Uterus (tissue), 4 donors: ENCODE data around the gene MEF2C. TPM values are rescaled to one million over a fixed set of nuclear protein-coding genes. Genes with fewer than 3 reads are reported as not detected.

ENCODE experiments used
- DNase-seq, 2 donors: peaks; one replicate each; pipeline ENCODE4 v3.0.0-alpha.2; 2019 to 2020
- H3K27ac ChIP-seq, 2 donors: fragments of 200-600 bp; sonication (generic); 1 replicate in 1 of 2; 2 replicates in 1 of 2; pipeline ENCODE4 v1.5.1; 2016 to 2018
- H3K27me3 ChIP-seq, 2 donors: fragments of 200-600 bp; sonication (generic); one replicate each; pipeline ENCODE4 v1.5.1; 2018 to 2019; ENCODE audit warnings: control low read depth in 1 of 2
- H3K36me3 ChIP-seq, 2 donors: fragments of 200-600 bp; sonication (generic); one replicate each; pipeline ENCODE4 v1.5.1; 2019; ENCODE audit warnings: control low read depth in 1 of 2
- H3K4me1 ChIP-seq, 2 donors: fragments of 200-600 bp; sonication (generic); one replicate each; pipeline ENCODE4 v1.5.1; 2018 to 2019; ENCODE audit warnings: control low read depth in 1 of 2
- H3K4me3 ChIP-seq, 2 donors: fragments of 200-600 bp; sonication (generic); 1 replicate in 1 of 2; 2 replicates in 1 of 2; pipeline ENCODE4 v1.5.1; 2018 to 2019; ENCODE audit warnings: mild to moderate bottlenecking in 1 of 2
- H3K9me3 ChIP-seq, 2 donors: fragments of 200-600 bp; sonication (generic); one replicate each; pipeline ENCODE4 v1.5.1; 2019; ENCODE audit warnings: control low read depth in 1 of 2
- POLR2A ChIP-seq, 2 donors: fragments of 450-650 bp; IDR thresholded peaks; one replicate each; pipeline ENCODE4 v1.6.1; 2016; ENCODE audit warnings: antibody characterized with exemption in 2 of 2, mild to moderate bottlenecking in 1 of 2, moderate library complexity in 1 of 2
- intact Hi-C: fragments of 100-400 bp; cut with DNase I; formaldehyde crosslinking; loops from one replicate; pipeline ENCODE4 v1.15.1; 2023; ENCODE audit warnings: low total_unique reads
- total RNA-seq, 4 donors: library from RNA; depleted of rRNA in 3 of 4; stranded (reverse); fragments of >200 nt in 3 of 4; gene quantifications; one replicate each; pipeline versions ENCODE4 v1.1.0 to v1.2.4, GENCODE V29; 2014 to 2023
- TF ChIP-seq, protein P1 (sequence below), 4 experiments: fragments of 200-600 bp in 2 of 4; fragments of 450-650 bp in 2 of 4; sonication (generic) in 2 of 4; IDR thresholded peaks; one replicate each; pipeline ENCODE4 v1.5.1; 2016 to 2019; ENCODE audit warnings: antibody characterized with exemption in 4 of 4, mild to moderate bottlenecking in 2 of 4, moderate library complexity in 1 of 4
- donor health status: DM: yes; HTN: yes; CAD: no.

MEF2C gene
- total RNA-seq, 4 donors from 2014 or later, result 30.3 to 134 (median 70.3) TPM

DNA sequence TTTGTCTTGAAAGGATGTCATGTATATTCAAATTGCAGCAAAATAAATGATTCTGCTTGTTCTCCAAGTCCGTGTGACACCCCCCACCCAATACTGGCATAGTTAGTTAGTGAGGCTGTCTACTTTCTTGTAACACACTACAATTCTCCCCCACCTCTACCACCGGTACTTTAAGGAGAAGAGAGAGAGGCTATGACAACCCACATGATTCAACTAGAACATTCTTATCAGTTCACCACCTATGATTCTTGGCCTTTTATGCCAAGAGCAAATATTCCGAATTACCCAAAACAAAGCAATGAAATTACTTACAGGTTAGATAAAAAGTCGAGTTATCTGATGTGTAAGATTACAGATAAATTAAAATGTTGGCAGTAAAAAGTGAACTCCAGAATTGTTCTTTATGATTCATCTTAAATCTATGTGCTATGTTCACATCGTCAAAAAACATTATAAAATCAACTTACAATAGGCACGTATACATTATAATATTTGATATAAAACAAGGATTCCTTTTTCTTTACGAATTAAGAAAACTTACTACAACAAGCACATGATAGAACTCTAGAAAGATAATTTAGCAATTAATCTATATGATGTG is 14.4 kb downstream of the MEF2C start:
- no peaks in the 10 kb centered on the region for H3K9me3 ChIP-seq
- no peak overlapping the region for H3K27ac ChIP-seq
- H3K4me1 ChIP-seq, result no peaks in the 10 kb centered on the region
- no peaks in the 10 kb centered on the region for H3K36me3 ChIP-seq
- no peak for DNase-seq
- no peaks in the 10 kb centered on the region for H3K27me3 ChIP-seq
- intact Hi-C loops, result no loop called here
- no peak overlapping the region for H3K4me3 ChIP-seq
- TF ChIP-seq, protein P1, sequence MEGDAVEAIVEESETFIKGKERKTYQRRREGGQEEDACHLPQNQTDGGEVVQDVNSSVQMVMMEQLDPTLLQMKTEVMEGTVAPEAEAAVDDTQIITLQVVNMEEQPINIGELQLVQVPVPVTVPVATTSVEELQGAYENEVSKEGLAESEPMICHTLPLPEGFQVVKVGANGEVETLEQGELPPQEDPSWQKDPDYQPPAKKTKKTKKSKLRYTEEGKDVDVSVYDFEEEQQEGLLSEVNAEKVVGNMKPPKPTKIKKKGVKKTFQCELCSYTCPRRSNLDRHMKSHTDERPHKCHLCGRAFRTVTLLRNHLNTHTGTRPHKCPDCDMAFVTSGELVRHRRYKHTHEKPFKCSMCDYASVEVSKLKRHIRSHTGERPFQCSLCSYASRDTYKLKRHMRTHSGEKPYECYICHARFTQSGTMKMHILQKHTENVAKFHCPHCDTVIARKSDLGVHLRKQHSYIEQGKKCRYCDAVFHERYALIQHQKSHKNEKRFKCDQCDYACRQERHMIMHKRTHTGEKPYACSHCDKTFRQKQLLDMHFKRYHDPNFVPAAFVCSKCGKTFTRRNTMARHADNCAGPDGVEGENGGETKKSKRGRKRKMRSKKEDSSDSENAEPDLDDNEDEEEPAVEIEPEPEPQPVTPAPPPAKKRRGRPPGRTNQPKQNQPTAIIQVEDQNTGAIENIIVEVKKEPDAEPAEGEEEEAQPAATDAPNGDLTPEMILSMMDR (IDR thresholded peaks at IDR 0.05), result no peak
- no peak for TF ChIP-seq POLR2A (IDR thresholded peaks at IDR 0.05)

DNA sequence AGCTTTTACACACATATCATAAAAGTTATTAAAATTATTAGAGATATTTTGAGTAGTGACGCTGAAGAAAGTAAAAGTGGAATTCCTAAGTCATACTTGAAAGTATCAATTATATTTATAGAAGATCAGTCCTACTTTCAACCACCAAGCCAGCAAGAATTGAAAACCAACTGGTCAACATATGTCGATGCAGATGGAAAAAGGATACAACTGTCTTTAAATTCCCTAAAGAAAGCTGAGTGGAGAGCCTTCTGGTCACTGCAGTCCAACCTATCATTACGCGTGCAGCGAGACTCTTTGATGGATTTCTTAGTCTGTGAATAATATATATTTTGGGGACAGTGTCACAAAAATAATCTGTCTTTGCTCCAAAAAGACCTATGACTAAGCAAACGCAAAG is 15.3 kb downstream of the MEF2C start:
- DNase-seq, result no peak
- Histone ChIP-seq H3K36me3 (no peaks in the 10 kb centered on the region), H3K9me3 (no peaks in the 10 kb centered on the region), H3K4me3 (no peak overlapping the region), H3K27ac (no peak overlapping the region), H3K27me3 (no peaks in the 10 kb centered on the region), H3K4me1 (no peaks in the 10 kb centered on the region)
- intact Hi-C loops, result no loop called here
- TF ChIP-seq POLR2A (IDR thresholded peaks at IDR 0.05), result no peak
- TF ChIP-seq, protein P1 (IDR thresholded peaks at IDR 0.05), result no peak

DNA sequence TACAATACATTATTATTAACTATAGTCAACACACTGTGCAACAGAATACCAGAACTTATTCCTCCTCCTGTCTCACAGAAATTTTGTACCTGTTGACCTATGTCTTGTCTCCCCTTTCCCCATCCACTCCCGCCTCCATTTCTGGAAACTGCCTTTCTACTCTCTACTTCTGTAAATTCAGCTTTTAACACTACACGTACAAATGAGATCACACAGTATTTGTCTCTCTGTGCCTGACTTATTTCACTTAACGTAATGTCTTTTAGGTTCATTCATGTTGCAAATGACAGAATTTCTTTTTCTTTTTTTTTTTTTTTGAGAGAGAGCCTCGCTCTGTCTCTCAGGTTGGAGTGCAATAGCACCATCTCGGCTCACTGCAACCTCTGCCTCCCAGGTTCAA is 19.5 kb downstream of the MEF2C start:
- H3K4me3 ChIP-seq, result no peak overlapping the region
- H3K27me3 ChIP-seq, result no peaks in the 10 kb centered on the region
- TF ChIP-seq, protein P1 (IDR thresholded peaks at IDR 0.05), result no peak
- no peak for TF ChIP-seq POLR2A (IDR thresholded peaks at IDR 0.05)
- no peak for DNase-seq
- intact Hi-C loops, result no loop called here
- no peaks in the 10 kb centered on the region for H3K4me1 ChIP-seq
- no peaks in the 10 kb centered on the region for H3K36me3 ChIP-seq
- no peaks in the 10 kb centered on the region for H3K9me3 ChIP-seq
- H3K27ac ChIP-seq, result no peak overlapping the region

DNA sequence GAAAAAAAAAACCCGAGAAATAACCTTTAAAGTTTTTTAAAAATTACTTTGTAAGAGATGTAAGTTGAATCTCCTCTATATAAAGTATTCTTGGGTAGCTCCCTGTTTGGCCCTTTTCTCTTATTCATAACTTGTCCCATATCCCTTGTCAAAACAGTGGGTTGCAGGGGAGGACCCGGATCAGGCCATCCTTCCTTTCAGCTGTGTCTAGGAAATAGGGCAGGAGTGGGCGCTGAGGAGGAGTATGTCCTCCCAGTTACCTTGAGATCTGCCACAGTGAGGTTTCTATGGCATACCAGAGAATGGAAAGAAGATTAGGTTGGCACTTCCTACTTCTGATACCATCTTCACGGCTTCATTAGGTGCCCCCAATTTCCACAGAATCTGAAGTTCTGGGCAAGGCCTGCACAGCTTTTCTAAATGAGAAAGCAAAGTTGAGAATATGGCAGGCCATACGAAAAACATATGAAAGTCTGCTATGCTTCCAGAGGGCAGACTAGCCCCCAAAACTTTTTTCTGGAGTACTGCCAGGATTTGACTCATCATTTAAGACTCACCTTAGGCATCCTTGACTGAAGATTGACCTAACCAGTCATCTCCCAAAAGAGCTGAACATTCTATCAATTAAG is 20.3 kb downstream of the MEF2C start:
- intact Hi-C loops, result no loop called here
- Histone ChIP-seq H3K4me3 (no peak overlapping the region), H3K4me1 (no peaks in the 10 kb centered on the region), H3K27ac (no peak overlapping the region), H3K27me3 (no peaks in the 10 kb centered on the region), H3K9me3 (no peaks in the 10 kb centered on the region), H3K36me3 (no peaks in the 10 kb centered on the region)
- DNase-seq, result no peak
- TF ChIP-seq POLR2A (IDR thresholded peaks at IDR 0.05), result no peak
- TF ChIP-seq, protein P1 (IDR thresholded peaks at IDR 0.05), result no peak

DNA sequence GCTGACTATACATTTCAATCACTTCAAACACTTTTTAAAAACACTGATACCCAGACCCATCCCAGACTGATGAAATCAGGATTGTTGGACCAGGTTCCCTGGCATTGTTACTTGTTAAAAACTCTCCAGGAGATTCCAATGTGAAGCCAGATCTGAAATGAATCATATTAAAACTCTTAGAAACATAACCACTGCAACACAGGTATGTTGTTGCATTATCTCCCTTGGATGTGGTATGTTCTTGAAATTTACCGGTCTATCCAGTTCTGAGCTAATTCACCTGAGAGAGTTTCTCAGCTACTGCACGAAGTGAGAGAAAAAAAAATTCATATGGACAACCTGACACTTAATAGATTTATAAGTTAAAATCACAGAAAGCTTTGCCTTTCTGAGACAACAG is 21.8 kb downstream of the MEF2C start:
- intact Hi-C loops, result no loop called here
- DNase-seq, result no peak
- Histone ChIP-seq H3K36me3 (no peaks in the 10 kb centered on the region), H3K27me3 (no peaks in the 10 kb centered on the region), H3K9me3 (no peaks in the 10 kb centered on the region), H3K27ac (no peak overlapping the region), H3K4me1 (no peaks in the 10 kb centered on the region), H3K4me3 (no peak overlapping the region)
- TF ChIP-seq POLR2A (IDR thresholded peaks at IDR 0.05), result no peak
- TF ChIP-seq, protein P1 (IDR thresholded peaks at IDR 0.05), result no peak
